Gastroesophageal sphincter (tissue), 2 donors: ENCODE data around the gene BTBD17.

Experiments used
- POLR2A ChIP-seq, 2 donors: fragments of 450-650 bp; IDR thresholded peaks; one replicate each; pipeline ENCODE4 v1.6.1; 2017; ENCODE audit warnings: antibody characterized with exemption in 2 of 2, mild to moderate bottlenecking in 2 of 2, moderate library complexity in 1 of 2
- POLR2AphosphoS5 ChIP-seq: sonication (generic); formaldehyde crosslinking; IDR thresholded peaks from one replicate; pipeline ENCODE4 v1.6.1; 2017; ENCODE audit warnings: antibody characterized with exemption

- TF ChIP-seq POLR2A (IDR thresholded peaks at IDR 0.05) (no peak), POLR2AphosphoS5 (no peak)
Observed at GRCh38 chr17:74407384-74407783, 45.7 kb upstream of the BTBD17 start.
